ENCODE measurements around the gene LIN37. TPM values are rescaled to one million over a fixed set of nuclear protein-coding genes. Genes with fewer than 3 reads are reported as not detected.
A peak's percentile ranks its signal among the peaks of the same experiment; 100 is the strongest.

Gene LIN37
- total and polyA plus RNA-seq, 2 of the 13 experiments (the other 11 are each of a cell fraction or from before 2014, with no cell fraction given), result 6.3 to 8.7 TPM

DNA sequence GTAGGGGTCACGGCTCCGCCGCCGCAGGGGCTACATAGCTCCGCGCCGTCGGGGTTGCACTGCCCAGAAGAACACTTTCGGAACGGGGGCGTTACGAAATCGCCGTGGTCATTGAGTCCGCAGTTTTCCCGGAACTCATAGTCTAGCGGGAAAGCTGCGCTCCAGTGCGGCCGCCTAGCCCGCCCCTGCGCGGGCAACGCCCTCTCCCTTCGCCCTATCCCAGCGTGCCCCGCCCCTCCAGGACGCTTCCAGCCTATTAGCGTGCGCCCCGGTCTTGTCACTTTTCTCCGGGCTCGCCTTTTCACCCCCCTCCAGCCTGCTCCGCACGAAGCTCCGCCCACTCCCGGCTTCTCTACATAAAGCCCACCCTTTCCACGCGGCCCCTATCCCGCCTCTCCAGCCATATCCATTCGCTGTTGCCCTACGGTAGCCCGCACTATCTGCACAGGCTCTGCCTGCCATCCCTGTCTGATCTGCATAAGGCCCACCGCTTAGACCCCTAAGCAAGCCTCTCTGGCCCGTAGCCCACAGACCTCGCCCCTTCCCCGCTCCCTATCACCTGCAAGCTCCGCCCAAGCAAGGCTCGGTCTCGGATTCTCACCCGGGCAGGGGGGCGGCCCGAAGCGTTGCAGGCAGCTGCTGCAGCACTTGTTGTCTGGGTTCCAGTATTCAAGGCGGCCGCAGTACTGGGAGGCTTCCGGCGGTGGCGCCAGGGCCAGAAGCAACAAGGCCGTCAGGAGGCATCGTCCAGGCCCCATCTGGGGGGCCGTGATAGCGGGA, 7.8 kb upstream of the LIN37 start (continued):
- TF ChIP-seq NFATC3 (CRISPR knock-in tag; IDR thresholded peaks at IDR 0.05) (peak; percentile 38; the same call in 1 of the 2 replicates), ZNF33A (CRISPR knock-in tag; IDR thresholded peaks at IDR 0.05; ENCODE audit: borderline replicate concordance) (no peak), ZNF12 (CRISPR knock-in tag; IDR thresholded peaks at IDR 0.05) (peak; percentile 23; the same call in 1 of the 2 replicates), FOXK2 (IDR thresholded peaks at IDR 0.05) (peak; percentile 5; the same call in 1 of the 2 replicates), SIN3B (IDR thresholded peaks at IDR 0.05; ENCODE audit: low read length) (0 out of 2 replicates have a peak, but pooled peaks have one; percentile 63), BORCS8-MEF2B (CRISPR knock-in tag; IDR thresholded peaks at IDR 0.05) (peak; percentile 38; the same call in 1 of the 2 replicates), GZF1 (CRISPR knock-in tag; IDR thresholded peaks at IDR 0.05) (0 out of 2 replicates have a peak, but pooled peaks have one; percentile 24), ZEB1 (IDR thresholded peaks at IDR 0.05; ENCODE audit: insufficient replicate concordance, low read depth) (peak; percentile 81), CHD2 (IDR thresholded peaks at IDR 0.05; ENCODE audit: low read depth, low read length) (no peak), NCOA2 (CRISPR knock-in tag; IDR thresholded peaks at IDR 0.05) (peak; percentile 56), ZNF782 (CRISPR knock-in tag; IDR thresholded peaks at IDR 0.05; ENCODE audit: borderline replicate concordance) (no peak), SKI (IDR thresholded peaks at IDR 0.05; ENCODE audit: partially characterized antibody) (peak; percentile 30), JUN (CRISPR knock-in tag; IDR thresholded peaks at IDR 0.05) (no peak), MXI1 (IDR thresholded peaks at IDR 0.05; ENCODE audit: borderline replicate concordance, low read depth, low read length) (peak; percentile 80; the same call in 1 of the 3 replicates), FOXP1 (IDR thresholded peaks at IDR 0.05) (no peak), FOXP1 (CRISPR knock-in tag; IDR thresholded peaks at IDR 0.05) (no peak), NFE2L1 (CRISPR knock-in tag; IDR thresholded peaks at IDR 0.05; ENCODE audit: borderline replicate concordance) (peak; percentile 68; the same call in 1 of the 2 replicates), ZSCAN29 (CRISPR knock-in tag; conservative IDR thresholded peaks at IDR 0.05) (peak; percentile 50; the same call in 1 of the 2 replicates)
- TF ChIP-seq, protein P1, sequence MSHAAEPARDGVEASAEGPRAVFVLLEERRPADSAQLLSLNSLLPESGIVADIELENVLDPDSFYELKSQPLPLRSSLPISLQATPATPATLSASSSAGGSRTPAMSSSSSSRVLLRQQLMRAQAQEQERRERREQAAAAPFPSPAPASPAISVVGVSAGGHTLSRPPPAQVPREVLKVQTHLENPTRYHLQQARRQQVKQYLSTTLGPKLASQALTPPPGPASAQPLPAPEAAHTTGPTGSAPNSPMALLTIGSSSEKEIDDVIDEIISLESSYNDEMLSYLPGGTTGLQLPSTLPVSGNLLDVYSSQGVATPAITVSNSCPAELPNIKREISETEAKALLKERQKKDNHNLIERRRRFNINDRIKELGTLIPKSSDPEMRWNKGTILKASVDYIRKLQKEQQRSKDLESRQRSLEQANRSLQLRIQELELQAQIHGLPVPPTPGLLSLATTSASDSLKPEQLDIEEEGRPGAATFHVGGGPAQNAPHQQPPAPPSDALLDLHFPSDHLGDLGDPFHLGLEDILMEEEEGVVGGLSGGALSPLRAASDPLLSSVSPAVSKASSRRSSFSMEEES (CRISPR knock-in tag; IDR thresholded peaks at IDR 0.05), result peak; percentile 47; the same call in 1 of the 2 replicates
- TF ChIP-seq, protein P2, sequence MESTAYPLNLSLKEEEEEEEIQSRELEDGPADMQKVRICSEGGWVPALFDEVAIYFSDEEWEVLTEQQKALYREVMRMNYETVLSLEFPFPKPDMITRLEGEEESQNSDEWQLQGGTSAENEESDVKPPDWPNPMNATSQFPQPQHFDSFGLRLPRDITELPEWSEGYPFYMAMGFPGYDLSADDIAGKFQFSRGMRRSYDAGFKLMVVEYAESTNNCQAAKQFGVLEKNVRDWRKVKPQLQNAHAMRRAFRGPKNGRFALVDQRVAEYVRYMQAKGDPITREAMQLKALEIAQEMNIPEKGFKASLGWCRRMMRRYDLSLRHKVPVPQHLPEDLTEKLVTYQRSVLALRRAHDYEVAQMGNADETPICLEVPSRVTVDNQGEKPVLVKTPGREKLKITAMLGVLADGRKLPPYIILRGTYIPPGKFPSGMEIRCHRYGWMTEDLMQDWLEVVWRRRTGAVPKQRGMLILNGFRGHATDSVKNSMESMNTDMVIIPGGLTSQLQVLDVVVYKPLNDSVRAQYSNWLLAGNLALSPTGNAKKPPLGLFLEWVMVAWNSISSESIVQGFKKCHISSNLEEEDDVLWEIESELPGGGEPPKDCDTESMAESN (CRISPR knock-in tag; conservative IDR thresholded peaks at IDR 0.05), result 0 out of 2 replicates have a peak, but pooled peaks have one; percentile 39
- TF ChIP-seq, protein P3, sequence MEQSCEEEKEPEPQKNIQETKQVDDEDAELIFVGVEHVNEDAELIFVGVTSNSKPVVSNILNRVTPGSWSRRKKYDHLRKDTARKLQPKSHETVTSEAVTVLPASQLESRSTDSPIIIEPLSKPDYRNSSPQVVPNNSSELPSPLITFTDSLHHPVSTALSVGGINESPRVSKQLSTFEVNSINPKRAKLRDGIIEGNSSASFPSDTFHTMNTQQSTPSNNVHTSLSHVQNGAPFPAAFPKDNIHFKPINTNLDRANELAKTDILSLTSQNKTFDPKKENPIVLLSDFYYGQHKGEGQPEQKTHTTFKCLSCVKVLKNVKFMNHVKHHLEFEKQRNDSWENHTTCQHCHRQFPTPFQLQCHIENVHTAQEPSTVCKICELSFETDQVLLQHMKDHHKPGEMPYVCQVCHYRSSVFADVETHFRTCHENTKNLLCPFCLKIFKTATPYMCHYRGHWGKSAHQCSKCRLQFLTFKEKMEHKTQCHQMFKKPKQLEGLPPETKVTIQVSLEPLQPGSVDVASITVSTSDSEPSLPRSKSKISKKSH (CRISPR knock-in tag; IDR thresholded peaks at IDR 0.05; ENCODE audit: borderline replicate concordance), result peak; percentile 44; the same call in 1 of the 2 replicates
- TF ChIP-seq, protein P4, sequence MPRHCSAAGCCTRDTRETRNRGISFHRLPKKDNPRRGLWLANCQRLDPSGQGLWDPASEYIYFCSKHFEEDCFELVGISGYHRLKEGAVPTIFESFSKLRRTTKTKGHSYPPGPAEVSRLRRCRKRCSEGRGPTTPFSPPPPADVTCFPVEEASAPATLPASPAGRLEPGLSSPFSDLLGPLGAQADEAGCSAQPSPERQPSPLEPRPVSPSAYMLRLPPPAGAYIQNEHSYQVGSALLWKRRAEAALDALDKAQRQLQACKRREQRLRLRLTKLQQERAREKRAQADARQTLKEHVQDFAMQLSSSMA (CRISPR knock-in tag; IDR thresholded peaks at IDR 0.05), result peak; percentile 82; the same call in 1 of the 2 replicates
- TF ChIP-seq, protein P5, sequence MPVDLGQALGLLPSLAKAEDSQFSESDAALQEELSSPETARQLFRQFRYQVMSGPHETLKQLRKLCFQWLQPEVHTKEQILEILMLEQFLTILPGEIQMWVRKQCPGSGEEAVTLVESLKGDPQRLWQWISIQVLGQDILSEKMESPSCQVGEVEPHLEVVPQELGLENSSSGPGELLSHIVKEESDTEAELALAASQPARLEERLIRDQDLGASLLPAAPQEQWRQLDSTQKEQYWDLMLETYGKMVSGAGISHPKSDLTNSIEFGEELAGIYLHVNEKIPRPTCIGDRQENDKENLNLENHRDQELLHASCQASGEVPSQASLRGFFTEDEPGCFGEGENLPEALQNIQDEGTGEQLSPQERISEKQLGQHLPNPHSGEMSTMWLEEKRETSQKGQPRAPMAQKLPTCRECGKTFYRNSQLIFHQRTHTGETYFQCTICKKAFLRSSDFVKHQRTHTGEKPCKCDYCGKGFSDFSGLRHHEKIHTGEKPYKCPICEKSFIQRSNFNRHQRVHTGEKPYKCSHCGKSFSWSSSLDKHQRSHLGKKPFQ (CRISPR knock-in tag; IDR thresholded peaks at IDR 0.05; ENCODE audit: insufficient replicate concordance), result peak; percentile 85
